Caco-2 (cell line): Measurements from ENCODE around the gene RHPN2. TPM values are rescaled to one million over a fixed set of nuclear protein-coding genes. Genes with fewer than 3 reads are reported as not detected.
A peak's percentile ranks its signal among the peaks of the same experiment; 100 is the strongest.
"Not testable (repeated sequence)": the region's sequence is repeated elsewhere in the genome, so short reads cannot be mapped to it uniquely, and the experiment has no call there.

Experiments used
- BruUV-seq: library from RNA; stranded (reverse); fragments of 400-500 nt; replicated peaks from 2 replicates; lab custom pipeline; 2021; lab: Mats Ljungman, UMichigan
- CTCF ChIA-PET: fragments of 300-600 bp; sonication (Branson Sonifier 250); formaldehyde crosslinking; loops from one replicate; lab custom pipeline; 2022; ENCODE audit warnings: antibody characterized with exemption; lab: Charles Lee
- POLR2A ChIA-PET: fragments of 300-600 bp; sonication (Branson Sonifier 250); formaldehyde crosslinking; loops from one replicate; lab custom pipeline; 2022; ENCODE audit warnings: antibody characterized with exemption; lab: Charles Lee
- DNase-seq, 2 experiments: peaks; one replicate each; pipeline versions ENCODE4 v3.0.0 to v3.0.0-alpha.2; 2020 to 2022
- H3K27me3 ChIP-seq: replicated peaks from 2 replicates; pipeline ENCODE4 v1.6.0; 2011; ENCODE audit warnings: low read length; ENCODE audit not compliant: control insufficient read depth, insufficient read depth
- H3K36me3 ChIP-seq: 2 replicates; pipeline ENCODE4 v1.5.1; 2011; ENCODE audit warnings: low read length; ENCODE audit not compliant: control insufficient read depth, insufficient read depth
- H3K4me1 ChIP-seq: fragments of 250-450 bp; sonication (Bioruptor Pico); 2 replicates; pipeline ENCODE4 v1.5.1; 2020; ENCODE audit warnings: mild to moderate bottlenecking
- H3K4me3 ChIP-seq: 2 replicates; pipeline ENCODE4 v1.5.1; 2011; ENCODE audit warnings: low read depth, mild to moderate bottlenecking, control low read depth, low read length
- H3K9me3 ChIP-seq: fragments of 250-450 bp; sonication (Bioruptor Pico); 2 replicates; pipeline ENCODE4 v1.5.1; 2020; ENCODE audit warnings: mild to moderate bottlenecking, moderate library complexity
- H3K27ac Mint-ChIP-seq: one replicate; pipeline ENCODE4 v1.8.0; 2022; ENCODE audit warnings: mixed read lengths; ENCODE audit not compliant: unreplicated experiment
- H3K27me3 Mint-ChIP-seq: one replicate; pipeline ENCODE4 v1.8.0; 2022; ENCODE audit warnings: mixed read lengths; ENCODE audit not compliant: insufficient read depth, unreplicated experiment
- H3K36me3 Mint-ChIP-seq: one replicate; pipeline ENCODE4 v1.8.0; 2022; ENCODE audit warnings: mild to moderate bottlenecking, mixed read lengths; ENCODE audit not compliant: insufficient read depth, unreplicated experiment
- H3K4me1 Mint-ChIP-seq: one replicate; pipeline ENCODE4 v1.8.0; 2022; ENCODE audit warnings: low read depth, mixed read lengths; ENCODE audit not compliant: unreplicated experiment
- H3K4me3 Mint-ChIP-seq: one replicate; pipeline ENCODE4 v1.8.0; 2022; ENCODE audit warnings: mild to moderate bottlenecking, moderate library complexity, mixed read lengths; ENCODE audit not compliant: unreplicated experiment
- H3K9me3 Mint-ChIP-seq: one replicate; pipeline ENCODE4 v1.8.0; 2022; ENCODE audit warnings: mixed read lengths; ENCODE audit not compliant: unreplicated experiment
- intact Hi-C: fragments of 100-400 bp; cut with micrococcal nuclease; formaldehyde crosslinking; loops from one replicate; pipeline ENCODE4 v1.10.0; 2022; ENCODE audit not compliant: unreplicated experiment
- total RNA-seq: library from RNA; stranded (reverse); gene quantifications from 2 replicates; pipeline ENCODE4 v1.2.3, GENCODE V29; 2022
- TF ChIP-seq, protein P1 (sequence below), 2 experiments: fragments of 200-600 bp in 1 of 2; IDR thresholded peaks; 1 replicate in 1 of 2; 2 replicates in 1 of 2; pipeline versions ENCODE4 v1.5.1 to v1.8.0; 2011 to 2022; ENCODE audit warnings: antibody characterized with exemption in 1 of 2, control low read depth in 1 of 2, inconsistent platforms in 1 of 2, low read depth in 1 of 2, low read length in 1 of 2, mild to moderate bottlenecking in 1 of 2, moderate library complexity in 1 of 2; ENCODE audit not compliant: insufficient read depth in 1 of 2, severe bottlenecking in 1 of 2, unreplicated experiment in 1 of 2

The RHPN2 gene
- total RNA-seq, 1 experiment from 2014 or later, result 69.5 TPM

DNA sequence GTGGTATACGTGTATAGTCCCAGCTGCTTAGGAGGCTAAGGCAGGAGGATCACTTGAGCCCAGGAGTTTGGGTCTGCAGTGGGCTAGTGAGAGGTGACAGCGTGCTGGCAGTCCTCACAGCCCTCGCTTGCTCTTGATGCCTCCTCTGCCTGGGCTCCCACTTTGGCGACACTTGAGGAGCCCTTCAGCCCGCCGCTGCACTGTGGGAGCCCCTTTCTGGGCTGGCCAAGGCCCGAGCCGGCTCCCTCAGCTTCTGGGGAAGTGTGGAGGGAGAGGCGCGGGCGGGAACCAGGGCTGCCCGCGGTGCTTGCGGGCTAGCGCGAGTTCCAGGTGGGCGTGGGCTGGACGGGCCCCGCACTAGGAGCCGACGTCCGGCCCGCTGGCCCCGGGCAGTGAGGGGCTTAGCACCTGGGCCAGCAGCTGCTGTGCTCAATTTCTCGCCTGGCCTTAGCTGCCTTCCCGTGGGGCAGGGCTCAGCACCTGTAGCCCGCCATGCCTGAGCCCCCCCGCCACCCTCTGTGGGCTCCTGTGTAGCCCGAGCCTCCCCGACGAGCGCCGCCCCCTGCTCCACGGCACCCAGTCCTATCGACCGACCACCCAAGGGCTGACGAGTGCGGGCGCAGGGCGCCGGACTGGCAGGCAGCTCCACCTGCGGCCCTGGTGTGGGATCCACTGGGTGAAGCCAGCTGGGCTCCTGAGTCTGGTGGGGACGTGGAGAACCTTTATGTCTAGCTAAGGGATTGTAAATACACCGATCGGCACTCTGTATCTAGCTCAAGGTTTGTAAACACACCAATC, 28.1 kb downstream of the RHPN2 start:
- peaks cover 38% of the 10 kb centered on the region for H3K4me1 ChIP-seq
- BruUV-seq, H3K27me3 Mint-ChIP-seq, H3K4me3 Mint-ChIP-seq, H3K9me3 Mint-ChIP-seq, CTCF ChIA-PET, H3K9me3 ChIP-seq, DNase-seq, H3K36me3 ChIP-seq, intact Hi-C loops, H3K27me3 ChIP-seq, H3K4me3 ChIP-seq: not testable (repeated sequence)
- Mint-ChIP-seq H3K27ac (peak overlapping the region; percentile 71), H3K4me1 (peaks cover 34% of the 10 kb centered on the region), H3K36me3 (peaks cover 93% of the 10 kb centered on the region)
- POLR2A ChIA-PET, result interaction anchor here (1.9 kb wide), 1 partner anchor 12 kb away, joined by 6 read pairs; no protein-coding TSS in a partner anchor

DNA sequence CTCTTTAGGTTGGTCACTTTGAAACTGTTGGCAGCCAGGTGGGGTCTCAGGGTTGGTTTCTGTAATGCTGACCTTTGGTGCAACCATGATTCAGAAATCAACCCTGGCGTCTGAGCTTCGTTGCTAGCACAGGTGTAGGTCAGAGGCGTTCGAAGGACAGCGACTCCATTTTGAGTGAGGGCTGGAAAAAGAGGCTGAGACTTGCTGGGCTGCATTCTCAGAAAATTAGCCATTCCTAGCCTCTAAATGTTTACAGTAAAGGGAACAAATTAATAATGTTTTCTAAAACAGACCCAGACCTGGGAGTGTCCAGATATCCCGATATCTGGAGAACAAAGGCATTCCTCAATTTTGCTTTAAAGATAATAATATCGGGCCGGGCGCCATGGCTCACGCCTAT, 29.2 kb downstream of the RHPN2 start:
- H3K4me1 Mint-ChIP-seq, result peaks cover 26% of the 10 kb centered on the region

DNA sequence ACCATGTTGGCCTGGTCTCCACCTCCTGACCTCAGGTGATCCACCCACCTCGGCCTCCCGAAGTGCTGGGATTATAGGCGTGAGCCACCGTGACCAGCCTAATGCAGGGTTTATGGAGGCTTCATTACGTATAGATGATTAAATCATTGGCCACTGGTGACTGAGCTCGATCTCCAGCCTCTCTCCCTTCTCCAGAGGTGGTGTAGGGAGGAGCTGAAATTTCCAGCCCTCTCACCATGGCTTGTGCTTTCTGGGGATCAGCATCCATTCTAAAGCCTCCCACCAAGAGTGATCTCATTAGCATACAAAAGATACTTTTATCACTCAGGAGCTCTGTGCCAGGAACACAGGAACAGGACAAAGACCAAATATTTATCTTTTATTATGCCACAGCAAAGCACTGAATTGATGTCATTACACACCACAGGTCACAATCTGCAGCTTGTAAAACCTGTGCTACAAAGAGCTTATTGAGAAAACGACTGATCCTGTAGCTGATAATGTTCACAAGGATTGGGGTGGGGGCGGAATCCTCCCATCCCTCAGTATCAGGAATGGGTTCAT, 32.4 kb downstream of the RHPN2 start:
- Mint-ChIP-seq H3K4me1 (peaks cover 9% of the 10 kb centered on the region), H3K4me3 (no peak overlapping the region), H3K9me3 (peaks cover 22% of the 10 kb centered on the region), H3K27ac (peak overlapping the region; percentile 51), H3K36me3 (peaks cover 87% of the 10 kb centered on the region), H3K27me3 (no peaks in the 10 kb centered on the region)
- Histone ChIP-seq H3K4me1 (peaks cover 17% of the 10 kb centered on the region), H3K9me3 (peaks cover 13% of the 10 kb centered on the region; the same call in 1 of the 2 replicates), H3K4me3 (no peak overlapping the region), H3K27me3 (no peaks in the 10 kb centered on the region), H3K36me3 (peaks cover 8% of the 10 kb centered on the region)
- TSS peak; percentile 3 for BruUV-seq
- ChIA-PET CTCF (interaction anchor here (0.6 to 1.3 kb wide), 5 partner anchors 9 to 279 kb away, joined by 3 to 6 read pairs (median 4); no protein-coding TSS in a partner anchor), POLR2A (interaction anchor here (0.5 to 1.4 kb wide), 10 partner anchors 9 to 144 kb away, joined by 3 to 13 read pairs (median 4); no protein-coding TSS in a partner anchor)
- TF ChIP-seq, protein P1, sequence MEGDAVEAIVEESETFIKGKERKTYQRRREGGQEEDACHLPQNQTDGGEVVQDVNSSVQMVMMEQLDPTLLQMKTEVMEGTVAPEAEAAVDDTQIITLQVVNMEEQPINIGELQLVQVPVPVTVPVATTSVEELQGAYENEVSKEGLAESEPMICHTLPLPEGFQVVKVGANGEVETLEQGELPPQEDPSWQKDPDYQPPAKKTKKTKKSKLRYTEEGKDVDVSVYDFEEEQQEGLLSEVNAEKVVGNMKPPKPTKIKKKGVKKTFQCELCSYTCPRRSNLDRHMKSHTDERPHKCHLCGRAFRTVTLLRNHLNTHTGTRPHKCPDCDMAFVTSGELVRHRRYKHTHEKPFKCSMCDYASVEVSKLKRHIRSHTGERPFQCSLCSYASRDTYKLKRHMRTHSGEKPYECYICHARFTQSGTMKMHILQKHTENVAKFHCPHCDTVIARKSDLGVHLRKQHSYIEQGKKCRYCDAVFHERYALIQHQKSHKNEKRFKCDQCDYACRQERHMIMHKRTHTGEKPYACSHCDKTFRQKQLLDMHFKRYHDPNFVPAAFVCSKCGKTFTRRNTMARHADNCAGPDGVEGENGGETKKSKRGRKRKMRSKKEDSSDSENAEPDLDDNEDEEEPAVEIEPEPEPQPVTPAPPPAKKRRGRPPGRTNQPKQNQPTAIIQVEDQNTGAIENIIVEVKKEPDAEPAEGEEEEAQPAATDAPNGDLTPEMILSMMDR (IDR thresholded peaks at IDR 0.05; ENCODE audit: insufficient read depth in 1 of 2, low read depth in 1 of 2, low read length in 1 of 2, severe bottlenecking in 1 of 2, unreplicated experiment in 1 of 2), result no peak
- peak; percentile 57 to 58 for DNase-seq
- intact Hi-C loops, result loop anchor here (1.0 to 2.0 kb wide), 2 partner anchors 15 to 69 kb away; no protein-coding TSS in a partner anchor

More for the DNA sequence above, 29.2 kb downstream of the RHPN2 start:
- no TSS peak for BruUV-seq
- no peaks in the 10 kb centered on the region for H3K27me3 ChIP-seq
- peaks cover 5% of the 10 kb centered on the region for H3K36me3 ChIP-seq
- H3K4me1 ChIP-seq, result peaks cover 28% of the 10 kb centered on the region
- ChIA-PET CTCF (no interaction called here), POLR2A (no interaction called here)
- H3K4me3 ChIP-seq, result no peak overlapping the region
- TF ChIP-seq, protein P1 (IDR thresholded peaks at IDR 0.05; ENCODE audit: insufficient read depth in 1 of 2, low read depth in 1 of 2, low read length in 1 of 2, severe bottlenecking in 1 of 2, unreplicated experiment in 1 of 2), result no peak
- no peaks in the 10 kb centered on the region for H3K9me3 ChIP-seq
- Mint-ChIP-seq H3K27ac (no peak overlapping the region), H3K4me3 (no peak overlapping the region), H3K27me3 (no peaks in the 10 kb centered on the region), H3K9me3 (peaks cover 8% of the 10 kb centered on the region), H3K36me3 (peaks cover 93% of the 10 kb centered on the region)
- no peak for DNase-seq
- intact Hi-C loops, result no loop called here
